HPDE6-E6E7 (cell line): ENCODE measurements around the gene C1QTNF1.
A peak's percentile ranks its signal among the peaks of the same experiment; 100 is the strongest.

Experiments used
- DNase-seq: peaks from one replicate; pipeline ENCODE4 v3.0.0; 2011; ENCODE audit warnings: missing footprints; ENCODE audit errors: extremely low spot score

Gene C1QTNF1

DNA sequence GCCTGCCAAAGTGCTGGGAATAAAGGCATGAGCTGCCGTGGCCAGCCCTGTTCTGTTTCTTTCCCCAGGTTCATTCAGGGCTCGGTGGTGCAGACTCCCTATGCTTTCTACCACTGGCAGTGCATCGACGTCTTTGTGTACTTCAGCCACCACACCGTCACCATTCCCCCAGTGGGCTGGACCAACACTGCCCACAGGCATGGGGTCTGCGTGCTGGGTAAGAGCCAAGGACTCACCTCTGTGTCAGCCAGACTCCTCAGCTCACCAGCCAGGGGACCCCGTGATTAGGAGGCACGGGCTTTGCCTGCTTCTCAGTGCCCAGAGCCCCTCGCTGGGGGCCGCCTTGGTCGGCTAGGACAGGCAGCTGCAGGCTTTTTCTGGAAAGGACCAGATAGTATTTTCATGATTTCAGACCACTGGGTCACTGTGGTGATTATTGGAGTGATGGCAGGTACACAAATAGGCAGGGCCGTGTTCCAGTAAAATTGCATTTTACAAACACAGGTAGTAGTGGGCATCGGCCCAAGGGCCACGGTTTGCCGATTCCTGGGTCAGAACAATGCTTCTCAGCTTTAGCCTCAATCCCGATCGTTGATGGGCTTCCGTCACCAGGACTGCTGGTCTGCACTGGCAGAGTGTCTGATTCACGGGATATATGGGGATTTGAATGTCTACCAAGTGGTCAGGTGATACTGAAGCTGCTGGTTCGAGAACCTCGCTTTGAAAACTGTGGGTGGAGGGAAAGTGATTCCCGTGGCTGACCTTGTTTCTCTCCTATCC is 55.6 kb downstream of the C1QTNF1 start:
- no peak for DNase-seq

GRCh38 chr17:79080349-79080748 is 56.4 kb downstream of the C1QTNF1 start:
- DNase-seq = no peak

DNA sequence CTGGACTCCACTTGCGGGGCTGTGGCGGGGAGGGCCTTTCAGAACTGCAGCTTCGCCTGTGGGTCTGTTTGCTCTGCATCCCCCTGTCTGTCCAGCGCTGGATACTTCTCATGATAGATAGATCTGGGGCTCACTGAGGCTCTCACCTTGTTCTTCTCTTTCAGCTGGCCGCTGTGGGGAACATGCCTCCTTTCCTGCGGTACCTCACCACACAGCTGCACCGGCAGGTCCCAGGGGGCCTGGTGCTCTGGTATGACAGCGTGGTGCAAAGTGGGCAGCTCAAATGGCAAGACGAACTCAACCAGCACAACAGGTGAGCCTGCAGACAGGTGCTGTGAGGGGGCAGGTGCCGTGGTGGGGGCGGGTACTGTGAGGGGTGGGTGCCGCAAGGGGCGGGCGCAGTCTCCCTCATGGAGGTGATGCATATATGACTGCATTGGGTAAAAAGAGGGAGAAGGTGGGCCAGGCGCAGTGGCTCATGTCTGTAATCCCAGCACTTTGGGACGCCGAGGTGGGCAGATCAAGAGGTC is 56.9 kb downstream of the C1QTNF1 start:
- DNase-seq = no peak

DNA sequence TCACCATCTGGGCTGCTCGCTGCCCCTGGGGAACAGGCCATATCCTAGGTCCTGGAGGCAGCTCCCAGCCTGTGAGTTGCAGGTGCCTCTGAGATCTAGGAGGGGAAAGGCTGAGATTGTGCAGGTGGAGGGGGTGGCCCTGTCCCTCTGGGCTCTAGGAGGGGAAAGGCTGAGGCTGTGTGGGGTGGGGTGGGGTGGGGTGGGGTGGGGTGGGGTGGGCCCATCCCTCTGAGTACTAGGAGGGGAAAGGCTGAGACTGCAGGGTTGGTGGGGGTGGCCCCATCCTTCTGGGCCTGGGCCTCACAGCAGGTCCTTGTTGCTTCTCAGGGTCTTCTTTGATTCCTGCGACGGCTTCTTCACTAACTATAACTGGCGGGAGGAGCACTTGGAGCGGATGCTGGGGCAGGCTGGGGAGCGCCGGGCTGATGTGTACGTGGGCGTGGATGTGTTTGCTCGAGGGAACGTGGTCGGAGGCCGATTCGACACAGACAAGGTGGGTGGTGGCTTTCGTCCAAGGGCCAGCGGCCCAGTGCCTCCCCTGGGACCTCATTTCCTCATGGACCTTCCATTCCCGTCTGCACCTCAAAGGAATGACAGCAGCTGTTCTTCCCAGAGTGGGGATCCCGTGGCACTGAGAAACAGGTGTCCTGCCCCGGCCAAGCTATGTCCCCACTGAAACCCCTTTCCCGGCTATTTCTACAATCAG is 57.8 kb downstream of the C1QTNF1 start:
- DNase-seq = no peak

- DNase-seq = no peak
Observed at GRCh38 chr17:79082311-79083190, 58.6 kb downstream of the C1QTNF1 start.

GRCh38 chr17:79083191-79083971 is 59.4 kb downstream of the C1QTNF1 start:
- no peak for DNase-seq

- no peak for DNase-seq
Observed at GRCh38 chr17:79084291-79085153, 60.6 kb downstream of the C1QTNF1 start.

DNA sequence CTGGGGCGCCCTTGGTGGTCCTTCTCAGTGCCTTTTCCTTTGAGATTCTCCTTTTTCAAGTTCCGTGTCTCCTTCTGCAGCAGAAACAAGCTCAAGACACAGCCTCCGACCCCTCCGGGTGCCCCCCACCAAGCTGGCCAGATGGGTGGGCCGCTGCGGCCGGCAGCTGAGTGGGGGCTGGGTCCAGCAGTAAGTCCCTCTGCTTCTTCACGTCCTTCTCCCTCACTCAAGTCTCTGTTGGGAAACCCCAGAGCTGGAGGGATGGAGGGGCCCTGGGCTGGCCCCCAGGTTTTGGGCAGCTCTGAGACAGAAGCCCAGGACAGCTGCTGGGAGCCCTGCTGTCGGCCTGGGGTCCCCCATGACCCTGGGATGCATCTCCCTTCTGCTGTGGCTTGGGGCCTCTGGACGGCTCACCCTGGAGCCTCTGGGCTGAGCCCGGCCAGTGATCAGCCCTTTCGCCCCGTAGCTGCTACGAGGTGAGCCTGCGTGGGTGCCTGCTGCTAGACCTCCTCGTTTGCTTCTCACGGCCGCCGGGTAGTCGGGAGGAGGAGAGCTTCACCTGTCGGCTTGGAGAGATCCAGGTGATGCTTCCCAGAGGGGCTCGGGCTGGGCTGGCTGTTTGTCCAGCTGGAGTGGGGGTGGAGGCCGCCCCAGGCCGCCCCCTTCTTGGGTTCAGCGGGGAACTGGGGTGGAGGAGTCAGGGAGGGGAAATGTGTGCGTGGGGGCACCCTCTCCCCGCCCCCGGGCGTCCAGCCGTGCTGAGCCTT is 61.4 kb downstream of the C1QTNF1 start:
- no peak for DNase-seq

DNA sequence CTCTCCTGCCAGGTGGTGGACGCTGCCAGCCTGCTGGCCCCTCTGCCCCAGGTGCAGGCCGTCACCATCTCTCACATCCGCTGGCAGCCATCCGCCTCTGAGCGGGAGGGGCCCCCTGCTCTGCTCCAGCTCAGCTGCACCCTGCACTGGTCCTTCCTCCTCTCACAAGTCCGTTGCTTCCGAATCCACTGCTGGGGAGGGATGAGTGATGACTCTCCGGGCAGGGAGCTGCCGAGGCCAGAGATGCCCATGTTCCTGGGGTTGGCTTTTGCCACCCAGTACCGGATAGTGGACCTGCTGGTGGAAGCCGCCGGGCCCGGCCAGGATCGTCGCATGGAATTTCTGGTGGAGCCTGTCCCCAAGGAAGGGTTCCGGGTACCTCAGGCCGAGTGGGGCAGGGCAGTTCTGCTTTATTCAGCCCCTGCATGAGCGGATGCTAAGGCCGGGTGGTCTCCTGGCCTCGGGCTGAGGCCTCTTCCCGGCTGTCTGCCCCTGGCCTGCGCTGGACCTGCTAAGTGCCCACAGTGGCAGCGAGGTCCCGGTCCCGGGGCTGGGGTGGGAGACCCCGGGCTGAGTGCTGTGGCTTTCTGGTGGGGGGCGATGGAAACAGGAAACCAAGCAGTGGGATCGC is 62.1 kb downstream of the C1QTNF1 start:
- no peak for DNase-seq

DNA sequence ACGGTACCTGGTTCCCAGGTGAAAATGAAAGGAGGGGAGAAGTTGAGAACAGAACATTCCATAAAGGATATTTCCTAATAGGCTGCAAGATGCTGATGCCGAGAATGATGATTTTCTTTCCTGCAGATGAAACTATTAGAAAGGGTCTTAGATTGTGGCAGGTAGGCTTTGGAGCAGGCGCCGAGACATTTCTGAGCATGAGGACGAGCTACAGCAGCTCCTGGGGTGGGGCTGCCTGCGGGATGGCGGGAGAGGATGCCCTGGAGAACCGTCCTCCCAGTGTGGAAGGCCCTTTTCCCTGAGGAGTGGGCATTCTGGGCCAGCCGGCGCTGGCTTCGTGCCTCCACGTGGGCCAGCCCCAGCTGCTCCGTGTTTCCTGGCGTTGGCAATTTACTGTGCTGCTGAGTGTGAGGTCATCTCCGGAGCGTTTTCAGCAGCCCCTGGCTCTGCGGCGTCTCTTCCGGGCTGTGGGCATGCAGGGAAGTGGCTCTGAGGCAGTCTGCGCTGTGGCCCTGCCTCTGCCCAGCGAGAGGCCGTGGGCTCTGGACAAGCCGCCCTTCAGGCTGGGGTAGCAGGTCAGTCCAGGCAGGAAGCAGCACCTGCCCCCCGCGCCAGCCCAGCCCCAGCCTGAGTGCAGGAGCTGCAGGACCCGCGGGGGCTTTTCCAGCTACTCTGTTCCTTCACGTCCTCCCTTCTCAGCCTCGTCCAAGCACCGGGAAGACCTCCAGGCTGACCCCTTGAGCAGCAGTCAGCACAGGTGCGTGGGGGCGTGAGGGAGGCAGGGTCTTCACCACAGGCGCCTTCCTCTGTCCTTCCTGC is 62.8 kb downstream of the C1QTNF1 start:
- no peak for DNase-seq

DNA sequence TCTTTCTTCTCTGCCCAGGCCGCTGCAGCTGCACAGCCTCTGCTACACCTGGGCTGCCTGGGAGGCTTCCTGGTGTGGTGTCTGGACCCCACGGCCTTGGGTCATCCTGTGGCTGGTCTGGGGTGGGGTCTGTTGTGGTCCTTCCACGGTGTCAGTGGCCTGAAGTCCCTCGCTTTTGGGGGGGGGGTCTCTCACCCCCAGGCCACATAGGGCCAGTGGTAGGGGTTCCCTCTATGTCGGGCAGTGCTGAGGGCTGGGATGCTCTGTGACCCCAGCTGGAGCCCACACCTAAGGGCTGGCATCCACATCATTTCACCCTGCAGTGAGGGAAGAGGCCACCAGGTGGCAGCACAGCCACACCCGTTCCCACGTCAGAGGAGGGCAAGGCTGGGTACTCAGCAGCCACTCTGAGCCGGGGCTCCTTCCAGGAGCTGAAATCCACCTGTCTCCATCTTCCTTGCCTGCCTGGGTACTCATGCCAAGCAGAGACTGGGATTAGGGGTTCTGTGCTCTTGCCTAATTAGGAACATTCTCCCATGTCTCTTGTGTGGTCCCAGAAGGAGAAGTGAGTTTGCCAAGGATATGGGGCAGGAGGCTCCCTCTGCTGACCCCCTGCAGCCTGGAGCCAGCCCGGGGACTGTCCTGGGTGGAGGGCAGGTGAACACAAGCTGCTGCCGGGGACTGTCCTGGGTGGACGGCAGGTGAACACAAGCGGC is 63.6 kb downstream of the C1QTNF1 start:
- peak; percentile 73 for DNase-seq

GRCh38 chr17:79088247-79088996 is 64.5 kb downstream of the C1QTNF1 start:
- DNase-seq = no peak

DNA sequence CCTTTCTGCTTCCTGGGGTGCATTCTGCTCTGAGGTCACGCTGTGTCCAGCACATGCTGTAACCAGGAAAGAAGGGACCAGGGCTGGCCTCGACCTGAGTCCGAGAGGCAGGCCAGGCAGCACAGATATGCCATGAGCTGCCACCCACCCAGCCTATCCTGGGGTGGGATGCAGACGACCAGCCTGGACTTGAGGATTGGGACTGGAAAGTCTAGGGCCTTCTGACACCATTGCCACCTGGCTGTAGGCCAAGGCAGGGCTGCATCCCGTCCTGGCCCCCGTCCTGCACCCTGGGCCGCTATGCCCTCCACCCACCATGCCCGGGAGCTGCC is 65.0 kb downstream of the C1QTNF1 start:
- no peak for DNase-seq

- no peak for DNase-seq
Observed at GRCh38 chr17:79089720-79090442, 65.9 kb downstream of the C1QTNF1 start.

DNA sequence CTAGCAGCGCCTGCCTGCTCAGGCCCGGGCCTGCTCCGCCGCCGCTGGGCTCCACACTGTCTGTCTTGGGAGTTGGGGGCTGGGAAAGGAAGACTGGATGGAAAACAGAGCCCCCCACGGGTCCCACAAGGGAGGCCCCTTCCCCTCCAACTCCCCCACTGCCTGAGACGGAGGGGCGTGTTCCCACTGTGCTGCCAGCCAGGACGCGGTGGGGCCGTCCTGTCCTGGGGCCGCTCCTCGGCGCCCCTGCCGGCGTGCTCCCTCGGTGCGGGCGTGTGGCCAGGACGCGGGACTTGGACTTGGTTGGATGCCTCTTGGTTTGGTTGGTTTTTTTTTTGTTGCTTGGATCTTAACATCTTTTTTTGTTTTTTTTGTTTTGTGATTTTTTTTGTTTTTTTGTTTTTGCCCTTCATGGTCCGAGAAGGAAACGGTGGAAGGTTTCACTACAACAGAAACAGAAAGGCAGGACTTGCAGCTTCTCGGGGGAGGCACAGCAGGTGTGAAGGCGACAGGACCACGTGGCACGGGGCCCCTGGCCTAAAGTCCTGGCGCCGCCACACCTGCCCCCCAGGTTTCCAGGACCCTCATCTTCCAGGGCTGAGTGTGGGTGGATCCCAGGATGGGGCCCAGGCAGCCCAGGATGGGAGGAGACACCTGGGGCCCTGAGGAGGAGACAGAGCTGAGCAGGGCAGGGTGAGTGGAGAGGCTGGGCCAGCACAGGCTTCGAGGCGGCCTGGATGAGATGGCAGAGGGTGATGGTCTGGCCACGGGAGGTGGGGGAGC is 66.7 kb downstream of the C1QTNF1 start:
- DNase-seq = no peak
